GM10847 (cell line): Measurements from ENCODE around the gene ZNF536.

ENCODE experiments used
- POLR2A ChIP-seq: IDR thresholded peaks from 2 replicates; pipeline ENCODE4 v1.6.1; 2011; ENCODE audit not compliant: insufficient read length; ENCODE audit errors: extremely low read depth

Gene ZNF536

DNA sequence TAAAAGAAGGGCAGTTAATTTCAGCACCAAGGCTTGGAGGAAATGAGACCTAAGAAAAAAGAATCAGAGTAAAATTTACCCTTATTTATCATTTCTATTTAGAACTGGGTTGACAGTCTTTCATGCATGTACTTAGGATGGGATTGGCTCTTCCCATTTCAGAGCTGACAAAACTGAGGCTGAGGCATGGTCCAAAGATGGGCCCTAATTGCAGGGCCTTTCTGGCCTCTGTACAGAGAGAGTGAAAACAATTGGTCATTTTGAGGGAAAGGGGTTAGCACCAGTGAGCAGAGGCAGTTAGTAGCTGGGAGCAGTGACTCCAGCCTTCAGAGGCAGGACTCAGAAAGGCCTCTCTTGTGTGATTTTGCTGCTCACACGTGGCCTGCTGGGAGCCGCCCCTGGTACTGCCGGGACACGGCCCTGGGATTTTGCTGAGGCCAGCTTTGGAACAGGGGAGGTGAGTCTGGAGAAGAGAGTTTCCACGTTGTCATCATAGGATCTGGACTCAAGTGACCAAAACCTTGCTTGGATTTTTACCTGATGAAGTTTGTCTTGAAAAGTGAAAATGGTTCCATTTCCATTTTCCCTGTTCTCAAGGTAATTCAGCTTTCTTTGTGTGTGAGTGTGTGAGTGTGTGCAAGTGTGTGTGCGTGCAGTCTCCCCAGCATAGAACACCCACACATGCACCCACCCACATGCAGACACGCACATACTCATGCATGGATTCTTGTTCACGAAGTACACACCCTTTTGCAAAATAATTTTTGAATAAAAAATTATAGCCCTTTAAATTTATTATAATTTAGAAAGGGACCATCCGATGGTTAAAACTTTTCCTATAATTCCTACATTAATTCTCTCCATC, at the start of gene ZNF536:
Gene ZNF536 (plus strand): TSS at position 425 of the 865 bp plus-strand sequence. CDS start 71,179 bp downstream, outside the sequence.
- no peak for TF ChIP-seq POLR2A

DNA sequence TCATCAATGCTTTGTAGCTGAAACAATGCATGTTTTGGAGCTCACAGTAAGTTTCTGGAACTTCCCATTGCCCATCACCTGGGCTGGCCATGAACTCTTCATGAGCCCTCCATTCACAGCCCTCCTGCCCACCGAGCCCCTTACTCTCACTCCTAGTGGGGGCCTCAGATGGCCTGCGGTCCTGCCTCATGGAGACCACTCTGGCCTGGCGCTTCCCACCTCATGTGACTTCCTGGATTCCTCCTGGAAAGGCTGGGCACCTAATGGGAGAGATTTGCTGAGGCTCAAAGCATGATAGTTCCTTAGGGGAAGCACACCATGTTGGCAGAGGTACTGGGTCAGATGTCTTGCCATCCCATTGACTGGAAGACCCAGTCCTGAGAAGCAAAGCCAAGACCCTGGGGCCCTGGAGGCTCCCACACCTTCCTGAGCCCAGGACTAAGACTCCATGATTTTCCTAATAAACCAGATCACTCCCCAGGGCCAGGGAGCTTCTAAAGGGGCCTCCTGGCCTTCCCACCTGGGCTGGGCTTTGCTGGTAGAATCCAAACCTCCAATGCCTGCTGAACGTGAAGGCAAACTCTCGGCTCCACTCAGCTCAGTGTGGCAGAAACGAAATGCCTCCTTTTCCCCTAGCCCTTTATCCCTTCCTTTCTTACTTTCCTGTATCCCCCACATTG, 49.4 kb upstream of the ZNF536 start:
- no peak for TF ChIP-seq POLR2A

DNA sequence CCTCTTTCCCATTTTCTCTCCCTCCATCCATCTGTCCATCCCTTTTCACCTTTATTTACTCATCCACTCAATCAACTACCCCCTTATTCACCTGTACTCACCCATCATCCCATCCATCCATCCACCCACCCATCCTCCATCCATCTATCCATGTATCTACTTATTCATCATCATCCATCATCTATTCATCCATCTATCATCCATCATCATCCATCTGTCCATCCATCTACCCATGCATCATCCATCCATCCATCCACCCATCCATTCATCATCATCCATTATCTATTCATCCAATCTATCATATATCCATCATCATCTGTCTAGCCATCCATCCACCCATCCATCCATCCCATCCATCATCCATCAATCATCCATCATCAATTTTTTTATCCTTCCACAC, 48.3 kb upstream of the ZNF536 start:
- TF ChIP-seq POLR2A = no peak

DNA sequence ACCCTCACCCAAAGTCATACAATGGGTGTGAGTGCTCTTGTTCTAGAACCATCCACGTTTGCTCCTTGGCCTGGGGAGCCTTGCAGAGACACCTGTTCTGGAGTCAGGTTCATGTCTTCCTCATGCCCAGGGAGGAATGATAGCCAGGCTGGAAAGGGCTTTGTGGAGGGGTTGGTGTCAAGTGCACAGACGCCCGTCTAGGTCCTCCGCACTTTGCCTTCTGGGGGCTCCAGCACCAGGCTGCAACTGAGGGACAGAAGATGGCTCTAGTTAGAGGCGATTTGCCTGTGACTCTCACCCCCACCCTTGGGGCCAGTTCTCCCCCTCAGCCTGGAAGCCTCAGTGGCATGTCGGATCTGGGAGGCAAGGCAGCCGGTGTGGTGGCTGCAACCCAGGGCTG, 47.2 kb upstream of the ZNF536 start:
- TF ChIP-seq POLR2A = no peak

DNA sequence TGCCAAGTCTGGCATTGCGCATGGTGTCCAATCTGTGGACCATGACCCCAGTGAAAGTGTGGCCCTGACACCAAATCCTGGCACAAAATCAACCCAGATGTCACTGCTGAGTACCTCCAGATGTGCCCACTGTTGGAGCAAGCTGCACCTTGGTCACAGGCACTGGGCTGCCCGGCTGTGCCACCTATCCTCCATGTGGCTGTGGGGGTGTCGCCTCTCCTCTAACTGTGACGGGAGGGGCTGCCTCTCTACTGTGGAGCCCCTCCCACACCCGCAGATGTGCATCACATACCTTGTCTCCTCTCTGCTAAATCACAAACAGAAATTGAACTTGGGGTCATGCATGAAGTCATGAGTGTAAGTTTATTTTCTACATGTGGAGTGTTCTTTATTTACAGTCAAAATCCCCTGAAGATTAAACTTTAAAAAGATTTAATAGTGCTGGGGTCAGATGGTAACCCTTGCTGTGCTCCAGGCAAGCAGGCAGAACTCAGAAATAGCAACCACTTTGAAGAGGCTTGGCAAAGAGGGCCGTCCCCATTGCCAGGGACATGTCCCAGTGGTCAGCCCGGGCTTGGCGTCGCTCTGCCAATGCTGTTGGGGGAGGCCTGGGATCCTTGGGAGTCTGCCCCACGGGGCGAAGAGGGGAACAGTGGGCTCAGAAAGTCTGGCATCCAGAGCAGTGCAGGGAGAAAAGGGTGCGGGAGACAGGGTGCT, 46.4 kb upstream of the ZNF536 start:
- TF ChIP-seq POLR2A = no peak

DNA sequence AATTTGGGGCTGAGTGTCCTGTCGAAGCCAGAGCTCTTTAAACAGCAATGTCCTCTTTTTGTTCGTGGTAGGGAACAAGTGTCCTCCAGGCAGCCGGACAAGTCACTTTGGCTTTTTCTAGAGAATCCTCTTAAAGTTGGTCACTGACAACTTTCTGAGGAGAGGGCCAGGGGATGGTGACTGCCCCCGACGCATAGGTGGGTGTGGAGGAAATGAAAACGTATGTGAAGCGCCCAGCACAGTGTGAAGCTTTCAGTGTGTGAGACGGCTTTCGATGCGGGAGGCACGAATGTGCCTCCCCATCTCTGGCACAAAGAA, 45.8 kb upstream of the ZNF536 start:
- no peak for TF ChIP-seq POLR2A

DNA sequence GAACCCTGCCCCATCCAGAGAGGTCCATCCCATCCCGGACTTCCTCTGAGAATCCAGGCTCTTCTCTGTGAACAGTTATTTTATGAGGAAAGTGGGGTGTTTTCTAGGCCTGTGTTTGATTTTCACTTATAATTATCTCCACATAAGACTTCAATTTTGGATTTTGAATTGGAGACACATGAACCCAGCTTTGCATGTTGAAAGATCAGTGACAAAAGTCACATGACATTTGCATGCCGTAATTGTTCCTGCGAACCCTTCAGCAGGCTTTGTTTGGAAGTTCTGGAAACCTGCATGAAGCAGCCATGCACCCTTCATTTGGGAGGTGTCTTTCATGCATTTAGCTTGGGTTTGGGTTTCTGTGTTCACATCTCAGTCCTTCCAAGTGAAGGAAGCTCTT, 44.9 kb upstream of the ZNF536 start:
- no peak for TF ChIP-seq POLR2A

DNA sequence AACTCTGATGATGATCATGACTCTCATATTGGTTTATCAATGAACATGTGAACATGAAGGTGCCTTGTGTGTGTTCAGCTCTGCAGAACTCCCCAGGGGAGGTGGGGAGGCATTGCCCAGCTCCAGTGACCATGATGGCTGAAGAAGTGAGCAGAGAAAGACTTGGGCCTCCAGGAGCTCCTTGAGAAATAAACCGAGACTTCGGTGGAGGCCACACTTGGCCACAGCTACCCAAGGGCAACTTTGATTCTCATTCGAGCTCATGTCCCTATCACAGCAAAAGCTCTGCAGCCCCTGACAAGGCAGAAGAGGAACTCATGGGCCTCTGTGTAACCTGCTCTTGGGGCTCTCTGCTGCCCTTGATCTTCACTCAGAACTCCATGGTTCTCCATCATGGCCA, 44.1 kb upstream of the ZNF536 start:
- no peak for TF ChIP-seq POLR2A

DNA sequence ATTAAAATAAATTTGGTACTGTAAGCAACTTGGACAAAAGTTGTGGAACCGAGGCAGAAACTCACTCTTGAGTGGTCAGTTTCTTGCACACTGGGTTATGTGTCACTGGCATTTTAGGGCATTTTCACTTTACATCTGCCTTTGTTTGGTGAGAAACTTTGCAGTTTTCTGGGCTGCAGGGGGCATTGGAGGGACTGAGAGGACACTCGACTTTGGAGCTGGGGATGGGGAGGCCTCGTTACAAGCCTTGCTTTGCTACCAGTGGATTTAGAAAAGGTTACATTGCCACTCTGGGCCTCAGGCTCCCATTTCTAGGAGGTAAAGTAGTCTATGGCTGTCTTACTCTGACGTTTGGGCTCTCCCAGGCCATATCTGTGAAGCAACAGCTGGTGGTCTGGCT, 41.9 kb upstream of the ZNF536 start:
- no peak for TF ChIP-seq POLR2A

DNA sequence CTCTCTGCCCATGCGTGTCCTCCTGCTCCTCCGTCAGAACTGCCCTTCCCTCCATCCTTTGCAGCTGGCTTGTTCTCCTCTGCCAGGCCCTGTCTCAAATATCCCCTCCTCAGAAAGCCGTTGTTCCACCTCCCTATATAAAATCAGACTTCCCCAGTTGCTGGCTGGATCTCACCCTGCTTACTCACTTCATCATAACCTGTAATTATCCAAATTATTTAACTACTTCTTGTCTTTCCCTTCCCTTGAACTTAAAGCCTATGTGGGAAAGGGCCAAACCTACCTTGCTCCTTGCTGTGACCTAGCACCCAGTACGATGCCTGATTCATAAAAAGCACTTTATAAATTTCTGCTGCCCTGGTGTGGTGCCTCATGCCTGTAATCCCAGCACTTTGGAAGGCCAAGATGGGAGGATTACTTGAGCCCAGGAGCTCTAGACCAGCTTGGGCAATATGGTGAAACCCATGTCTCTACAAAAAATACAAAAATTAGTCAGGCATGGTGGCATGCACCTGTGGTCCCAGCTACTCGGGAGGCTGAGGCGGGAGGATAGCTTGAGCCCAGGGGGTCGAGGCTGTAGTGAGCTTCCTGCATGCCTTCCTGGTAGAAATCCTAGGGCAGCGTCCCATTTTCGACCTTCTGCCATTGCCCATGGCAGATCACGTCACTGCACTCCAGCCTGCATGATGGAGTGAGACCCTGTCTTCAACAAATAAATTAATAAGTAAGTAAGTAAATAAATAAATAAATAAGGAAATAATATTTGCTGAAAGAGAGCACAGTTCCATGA, 39.5 kb upstream of the ZNF536 start:
- no peak for TF ChIP-seq POLR2A

DNA sequence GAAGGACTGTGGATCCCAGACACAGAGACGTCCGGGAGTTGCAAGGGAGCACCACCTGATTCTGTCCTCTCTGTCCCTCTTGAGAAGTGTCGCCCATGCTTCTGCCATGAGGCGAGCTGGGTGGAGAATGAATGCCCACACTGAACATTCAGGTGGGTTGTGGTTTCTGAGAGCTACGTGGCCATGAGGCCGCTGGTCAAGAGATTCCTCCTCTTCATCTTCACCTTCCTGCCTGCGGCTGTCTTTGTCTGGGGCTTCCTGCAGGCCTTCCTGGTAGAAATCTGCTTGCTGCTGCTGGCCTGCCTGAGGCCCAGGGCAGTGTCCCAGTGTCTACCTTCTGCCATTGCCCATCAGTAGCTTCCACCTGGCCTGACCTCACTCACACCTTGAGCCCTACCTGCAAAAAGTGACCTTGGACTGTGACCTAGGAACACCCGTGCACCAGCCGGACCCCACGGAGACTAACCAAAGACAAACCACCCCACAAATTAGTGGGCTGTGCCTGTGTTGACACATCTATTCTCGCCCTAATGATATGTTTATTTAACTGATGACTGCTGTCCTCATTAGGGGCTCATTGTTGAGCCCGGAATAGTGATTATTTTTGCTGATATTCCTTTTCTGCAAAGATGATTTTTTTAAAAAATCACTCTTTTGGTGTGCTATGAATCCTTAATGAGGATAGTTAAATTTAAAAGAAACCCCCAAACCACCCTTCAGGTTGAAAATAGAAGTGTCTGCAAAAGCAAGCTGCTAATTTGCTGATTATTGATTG, 38.7 kb upstream of the ZNF536 start:
- no peak for TF ChIP-seq POLR2A

DNA sequence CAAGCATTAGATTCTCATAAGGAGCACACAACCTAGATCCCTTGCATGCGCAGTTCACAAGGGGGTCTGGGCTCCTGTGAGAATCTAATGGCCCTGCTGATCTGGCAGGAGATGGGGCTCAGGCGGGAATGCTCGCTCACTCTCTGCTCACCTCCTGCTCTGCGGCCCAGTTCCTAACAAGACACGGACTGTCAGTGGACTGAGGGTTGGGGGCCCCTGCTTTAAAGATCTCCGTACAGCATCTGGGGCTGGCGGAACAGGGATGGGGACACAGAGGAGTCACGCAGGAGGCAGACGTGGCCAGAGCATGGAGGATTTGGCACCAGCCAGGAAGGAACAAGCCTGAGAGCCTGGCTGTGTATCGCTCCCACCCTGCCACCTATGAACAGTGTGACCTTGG, 37.3 kb upstream of the ZNF536 start:
- TF ChIP-seq POLR2A = no peak

DNA sequence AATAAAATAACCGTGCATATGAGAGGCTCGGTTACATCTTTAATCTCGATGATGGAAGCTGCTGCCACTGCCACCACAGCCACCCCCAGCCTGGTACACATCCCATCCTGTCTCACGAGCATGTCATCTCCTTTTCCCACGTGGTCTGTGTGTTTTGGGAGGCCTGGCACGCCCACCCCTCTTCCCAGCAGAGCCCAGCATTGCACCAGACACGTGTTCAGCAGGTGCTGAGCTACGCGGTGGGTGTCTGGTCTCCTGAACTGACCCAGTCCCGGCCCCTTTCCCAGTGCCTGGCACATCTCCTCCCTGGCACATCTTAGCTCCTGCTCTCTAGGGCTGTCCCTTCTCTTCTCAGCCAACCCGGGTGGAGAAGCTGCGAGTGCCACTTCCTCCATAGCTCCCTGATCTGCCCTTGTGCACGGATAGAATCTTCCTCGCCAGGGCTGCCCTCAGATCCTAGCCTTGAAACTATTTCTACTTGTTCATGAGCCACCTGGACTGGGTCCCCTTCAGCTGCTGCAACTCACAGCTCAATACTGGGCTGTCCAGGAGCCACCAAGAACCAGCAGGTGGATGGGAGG, 36.8 kb upstream of the ZNF536 start:
- no peak for TF ChIP-seq POLR2A

DNA sequence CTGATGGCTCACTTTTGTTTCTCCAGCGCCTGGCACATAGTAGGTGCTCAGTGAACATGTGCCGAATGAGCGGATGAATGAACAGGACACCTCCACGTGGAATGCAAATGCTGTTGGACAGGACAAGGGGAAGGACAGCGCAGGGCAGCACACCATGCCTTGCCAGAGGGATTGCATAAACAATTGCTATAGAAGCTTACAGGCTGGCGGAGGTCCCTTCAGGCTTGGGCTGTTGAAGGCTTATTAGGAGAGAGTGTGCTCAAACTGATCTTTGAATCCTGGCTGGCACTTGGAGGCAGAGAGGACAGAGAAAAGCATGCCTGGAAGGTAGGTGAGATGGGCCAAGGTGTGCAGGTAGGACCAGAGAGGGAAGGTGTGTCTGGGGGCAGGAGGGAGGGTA, 35.9 kb upstream of the ZNF536 start:
- no peak for TF ChIP-seq POLR2A
